ENCODE measurements around the gene C14orf132.

The C14orf132 gene

GRCh38 chr14:96094211-96094610 is 55.0 kb downstream of the C14orf132 start:
- TF ChIP-seq POU2F2 (IDR thresholded peaks at IDR 0.05; ENCODE audit: low read depth, low read length): no peak
- no peak for TF ChIP-seq SPI1 (IDR thresholded peaks at IDR 0.05; ENCODE audit: low read depth, low read length)
- no peak for TF ChIP-seq POLR2A (IDR thresholded peaks at IDR 0.05; ENCODE audit: low read depth, low read length)
- no peak for TF ChIP-seq PAX5 (IDR thresholded peaks at IDR 0.05; ENCODE audit: insufficient read depth, low read length, severe bottlenecking)
- TF ChIP-seq TAF1 (IDR thresholded peaks at IDR 0.05; ENCODE audit: low read depth, low read length): no peak
- no peak for TF ChIP-seq POLR2AphosphoS5 (IDR thresholded peaks at IDR 0.05; ENCODE audit: low read depth, low read length)
- FAIRE-seq: no peak
- no peak for DNase-seq (ENCODE audit: insufficient read length, low spot score)

- TF ChIP-seq POLR2A (IDR thresholded peaks at IDR 0.05; ENCODE audit: low read depth, low read length): no peak
- no peak for TF ChIP-seq PAX5 (IDR thresholded peaks at IDR 0.05; ENCODE audit: insufficient read depth, low read length, severe bottlenecking)
- no peak for TF ChIP-seq SPI1 (IDR thresholded peaks at IDR 0.05; ENCODE audit: low read depth, low read length)
- TF ChIP-seq POLR2AphosphoS5 (IDR thresholded peaks at IDR 0.05; ENCODE audit: low read depth, low read length): no peak
- DNase-seq (ENCODE audit: insufficient read length, low spot score): no peak
- FAIRE-seq: no peak
These were observed 55.5 kb downstream of the C14orf132 start for GRCh38 chr14:96094656-96095055.

- FAIRE-seq (no peak), DNase-seq (ENCODE audit: insufficient read length, low spot score) (no peak)
- no peak for TF ChIP-seq TAF1 (IDR thresholded peaks at IDR 0.05; ENCODE audit: low read depth, low read length)
- TF ChIP-seq POU2F2 (IDR thresholded peaks at IDR 0.05; ENCODE audit: low read depth, low read length): no peak
These were observed 55.9 kb downstream of the C14orf132 start for GRCh38 chr14:96095058-96095457.

- no peak for FAIRE-seq
These were observed 56.7 kb downstream of the C14orf132 start for GRCh38 chr14:96095581-96096476.

GRCh38 chr14:96096639-96097610 is 57.8 kb downstream of the C14orf132 start:
- TF ChIP-seq POLR2AphosphoS5 (IDR thresholded peaks at IDR 0.05; ENCODE audit: low read depth, low read length) (no peak), POU2F2 (IDR thresholded peaks at IDR 0.05; ENCODE audit: low read depth, low read length) (no peak), POLR2A (IDR thresholded peaks at IDR 0.05; ENCODE audit: low read depth, low read length) (no peak), TAF1 (IDR thresholded peaks at IDR 0.05; ENCODE audit: low read depth, low read length) (no peak), PAX5 (IDR thresholded peaks at IDR 0.05; ENCODE audit: insufficient read depth, low read length, severe bottlenecking) (no peak), SPI1 (IDR thresholded peaks at IDR 0.05; ENCODE audit: low read depth, low read length) (no peak)
- FAIRE-seq (no peak), DNase-seq (ENCODE audit: insufficient read length, low spot score) (no peak)

More at GRCh38 chr14:96095581-96096476, 56.7 kb downstream of the C14orf132 start:
- no peak for DNase-seq (ENCODE audit: insufficient read length, low spot score)
- TF ChIP-seq TAF1 (IDR thresholded peaks at IDR 0.05; ENCODE audit: low read depth, low read length) (no peak), POU2F2 (IDR thresholded peaks at IDR 0.05; ENCODE audit: low read depth, low read length) (no peak), SPI1 (IDR thresholded peaks at IDR 0.05; ENCODE audit: low read depth, low read length) (no peak), POLR2A (IDR thresholded peaks at IDR 0.05; ENCODE audit: low read depth, low read length) (no peak), PAX5 (IDR thresholded peaks at IDR 0.05; ENCODE audit: insufficient read depth, low read length, severe bottlenecking) (no peak), POLR2AphosphoS5 (IDR thresholded peaks at IDR 0.05; ENCODE audit: low read depth, low read length) (no peak)

- FAIRE-seq (no peak), DNase-seq (ENCODE audit: insufficient read length, low spot score) (no peak)
- TF ChIP-seq POLR2A (IDR thresholded peaks at IDR 0.05; ENCODE audit: low read depth, low read length) (no peak), POLR2AphosphoS5 (IDR thresholded peaks at IDR 0.05; ENCODE audit: low read depth, low read length) (no peak), POU2F2 (IDR thresholded peaks at IDR 0.05; ENCODE audit: low read depth, low read length) (no peak), PAX5 (IDR thresholded peaks at IDR 0.05; ENCODE audit: insufficient read depth, low read length, severe bottlenecking) (no peak), TAF1 (IDR thresholded peaks at IDR 0.05; ENCODE audit: low read depth, low read length) (no peak), SPI1 (IDR thresholded peaks at IDR 0.05; ENCODE audit: low read depth, low read length) (no peak)
These were observed 58.6 kb downstream of the C14orf132 start for GRCh38 chr14:96097752-96098151.

- DNase-seq (ENCODE audit: insufficient read length, low spot score) (no peak), FAIRE-seq (no peak)
These were observed 59.3 kb downstream of the C14orf132 start for GRCh38 chr14:96098309-96098998.

GRCh38 chr14:96098999-96099335 is 59.8 kb downstream of the C14orf132 start:
- TF ChIP-seq POLR2AphosphoS5 (IDR thresholded peaks at IDR 0.05; ENCODE audit: low read depth, low read length) (no peak), SPI1 (IDR thresholded peaks at IDR 0.05; ENCODE audit: low read depth, low read length) (no peak), POU2F2 (IDR thresholded peaks at IDR 0.05; ENCODE audit: low read depth, low read length) (no peak)
- DNase-seq (ENCODE audit: insufficient read length, low spot score) (no peak), FAIRE-seq (no peak)

More at GRCh38 chr14:96098309-96098998, 59.3 kb downstream of the C14orf132 start:
- TF ChIP-seq POU2F2 (IDR thresholded peaks at IDR 0.05; ENCODE audit: low read depth, low read length): no peak
- TF ChIP-seq TAF1 (IDR thresholded peaks at IDR 0.05; ENCODE audit: low read depth, low read length): no peak
- TF ChIP-seq POLR2A (IDR thresholded peaks at IDR 0.05; ENCODE audit: low read depth, low read length): no peak
- no peak for TF ChIP-seq SPI1 (IDR thresholded peaks at IDR 0.05; ENCODE audit: low read depth, low read length)
- no peak for TF ChIP-seq PAX5 (IDR thresholded peaks at IDR 0.05; ENCODE audit: insufficient read depth, low read length, severe bottlenecking)
- TF ChIP-seq POLR2AphosphoS5 (IDR thresholded peaks at IDR 0.05; ENCODE audit: low read depth, low read length): no peak
